Measurements from ENCODE around the gene ELF5. TPM values are rescaled to one million over a fixed set of nuclear protein-coding genes. Genes with fewer than 3 reads are reported as not detected.

The ELF5 gene
- total and polyA plus RNA-seq, 10 of the 15 experiments (the other 5 are each of a cell fraction or from before 2014, with no cell fraction given): not detected

DNA sequence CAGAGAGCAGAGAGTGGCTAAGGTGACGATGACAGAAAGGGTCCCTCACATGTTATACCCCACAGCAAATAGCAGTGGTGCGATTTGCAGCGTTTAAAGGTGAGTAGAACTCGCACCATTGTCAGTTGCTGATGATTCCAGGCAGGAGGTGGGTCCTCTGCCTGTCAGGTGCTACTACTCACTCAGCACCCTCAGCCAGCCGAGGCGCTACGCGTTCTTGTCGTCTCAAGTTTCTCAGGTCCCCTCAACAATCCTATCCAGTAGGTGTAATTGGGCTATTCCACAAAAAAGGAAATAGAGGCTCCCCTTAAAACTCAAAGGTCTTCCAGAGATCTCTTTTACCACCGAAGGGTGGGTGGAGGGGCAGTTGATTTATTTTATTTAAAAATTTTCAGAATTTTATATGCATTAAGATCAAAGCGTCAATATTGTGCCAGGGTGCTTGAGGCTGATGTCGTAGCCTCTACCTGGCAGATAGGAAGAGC is 18.3 kb downstream of the ELF5 start:
- intact Hi-C loops (cut with micrococcal nuclease; ENCODE audit: unreplicated experiment) (loop anchor here (10.0 kb wide), 1 partner anchor 640 kb away; no protein-coding TSS in a partner anchor), in situ Hi-C loops (cut with MboI) (loop anchor here (10.0 to 25.0 kb wide), 2 partner anchors 333 to 650 kb away; no protein-coding TSS in a partner anchor)
- no peak overlapping the region for H3K4me2 ChIP-seq (ENCODE audit: control insufficient read depth, insufficient read depth)
- H3K27me3 ChIP-seq (replicated peaks in 1 of 2; ENCODE audit: control insufficient read depth in 2 of 2, insufficient read depth in 2 of 2, low read length in 1 of 2): no peaks in the 10 kb centered on the region; a peak in 1 of 4 replicates
- no peaks in the 10 kb centered on the region for H3K36me3 ChIP-seq (ENCODE audit: control insufficient read depth in 2 of 2, insufficient read depth in 2 of 2, low read length in 1 of 2)
- H3K9ac ChIP-seq (ENCODE audit: control insufficient read depth, insufficient read depth, low read length): no peak overlapping the region
- H2AFZ ChIP-seq (ENCODE audit: control insufficient read depth, low read depth, low read length): no peak overlapping the region
- no peaks in the 10 kb centered on the region for H3K79me2 ChIP-seq (ENCODE audit: control insufficient read depth, insufficient read depth, low read length)
- no peak for FAIRE-seq
- H3K4me3 ChIP-seq: no peak overlapping the region
- CTCF ChIA-PET: interaction anchor here (0.7 to 10.5 kb wide), 4 partner anchors 17 to 311 kb away, joined by 3 to 177 read pairs (median 5); partner anchors contain the start of gene ELF5
- SMC1A ChIA-PET (ENCODE audit: uncharacterized antibody, unreplicated experiment): interaction anchor here (1.2 kb wide), 1 partner anchor 15 kb away, joined by 3 read pairs; no protein-coding TSS in a partner anchor
- H3K9me3 ChIP-seq (replicated peaks; ENCODE audit: control insufficient read depth, insufficient read depth, low read length): no peaks in the 10 kb centered on the region
- no peak overlapping the region for H3K27ac ChIP-seq (ENCODE audit: control insufficient read depth, insufficient read depth)
- POLR2A ChIA-PET: no interaction called here
- no peaks in the 10 kb centered on the region for H4K20me1 ChIP-seq (ENCODE audit: control insufficient read depth, insufficient read depth)
- no peaks in the 10 kb centered on the region for H3K4me1 ChIP-seq (ENCODE audit: control insufficient read depth, insufficient read depth, low read length)
- WGBS (ENCODE audit: insufficient coverage, insufficient replicate concordance, low lambda C conversion rate, missing lambda C conversion rate): 64% methylated on average over 12 of the region's 12 CpGs
- BruUV-seq (replicated peaks): no TSS peak
- no peak for ATAC-seq
- TF ChIP-seq ZBTB4 (CRISPR knock-in tag; IDR thresholded peaks at IDR 0.05): no peak
- DNase-seq (ENCODE audit: low read depth, low spot score): no peak
- RAD21 ChIA-PET (ENCODE audit: unreplicated experiment): interaction anchor here (2.2 kb wide), 1 partner anchor 129 kb away, joined by 8 read pairs; no protein-coding TSS in a partner anchor
